Measurements from ENCODE around the gene SNX2.

DNA sequence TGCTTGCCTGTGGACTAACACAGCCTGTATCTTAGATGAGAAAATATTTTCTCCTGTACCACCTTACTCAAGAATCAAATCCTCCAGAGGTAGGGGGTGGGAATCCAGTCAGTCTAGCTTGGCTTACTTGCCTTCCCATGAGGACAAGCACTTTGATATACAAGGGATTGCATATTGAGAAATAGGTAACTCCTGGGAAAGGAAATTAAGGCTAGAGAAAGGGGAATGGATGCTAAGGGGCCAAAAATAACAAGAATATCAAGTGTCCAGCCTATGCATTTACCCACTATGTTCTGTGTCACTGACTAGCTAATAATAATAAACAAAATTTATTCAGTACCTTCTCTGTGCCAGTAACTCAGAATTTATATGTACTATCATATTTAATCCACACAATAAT lies 21.4 kb upstream of the SNX2 start:
- TF ChIP-seq, protein P1, sequence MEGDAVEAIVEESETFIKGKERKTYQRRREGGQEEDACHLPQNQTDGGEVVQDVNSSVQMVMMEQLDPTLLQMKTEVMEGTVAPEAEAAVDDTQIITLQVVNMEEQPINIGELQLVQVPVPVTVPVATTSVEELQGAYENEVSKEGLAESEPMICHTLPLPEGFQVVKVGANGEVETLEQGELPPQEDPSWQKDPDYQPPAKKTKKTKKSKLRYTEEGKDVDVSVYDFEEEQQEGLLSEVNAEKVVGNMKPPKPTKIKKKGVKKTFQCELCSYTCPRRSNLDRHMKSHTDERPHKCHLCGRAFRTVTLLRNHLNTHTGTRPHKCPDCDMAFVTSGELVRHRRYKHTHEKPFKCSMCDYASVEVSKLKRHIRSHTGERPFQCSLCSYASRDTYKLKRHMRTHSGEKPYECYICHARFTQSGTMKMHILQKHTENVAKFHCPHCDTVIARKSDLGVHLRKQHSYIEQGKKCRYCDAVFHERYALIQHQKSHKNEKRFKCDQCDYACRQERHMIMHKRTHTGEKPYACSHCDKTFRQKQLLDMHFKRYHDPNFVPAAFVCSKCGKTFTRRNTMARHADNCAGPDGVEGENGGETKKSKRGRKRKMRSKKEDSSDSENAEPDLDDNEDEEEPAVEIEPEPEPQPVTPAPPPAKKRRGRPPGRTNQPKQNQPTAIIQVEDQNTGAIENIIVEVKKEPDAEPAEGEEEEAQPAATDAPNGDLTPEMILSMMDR (IDR thresholded peaks at IDR 0.05), result no peak
- no peak for TF ChIP-seq POLR2AphosphoS5 (IDR thresholded peaks at IDR 0.05; ENCODE audit: insufficient read depth in 1 of 2, low read depth in 1 of 2)

All from vagina (tissue), 2 donors.